ENCODE measurements around the gene CCDC85B. TPM values are rescaled to one million over a fixed set of nuclear protein-coding genes. Genes with fewer than 3 reads are reported as not detected.

Gene CCDC85B
- total and polyA plus RNA-seq, 2 of the 13 experiments (the other 11 are each of a cell fraction or from before 2014, with no cell fraction given), result 8.2 to 19.5 TPM

DNA sequence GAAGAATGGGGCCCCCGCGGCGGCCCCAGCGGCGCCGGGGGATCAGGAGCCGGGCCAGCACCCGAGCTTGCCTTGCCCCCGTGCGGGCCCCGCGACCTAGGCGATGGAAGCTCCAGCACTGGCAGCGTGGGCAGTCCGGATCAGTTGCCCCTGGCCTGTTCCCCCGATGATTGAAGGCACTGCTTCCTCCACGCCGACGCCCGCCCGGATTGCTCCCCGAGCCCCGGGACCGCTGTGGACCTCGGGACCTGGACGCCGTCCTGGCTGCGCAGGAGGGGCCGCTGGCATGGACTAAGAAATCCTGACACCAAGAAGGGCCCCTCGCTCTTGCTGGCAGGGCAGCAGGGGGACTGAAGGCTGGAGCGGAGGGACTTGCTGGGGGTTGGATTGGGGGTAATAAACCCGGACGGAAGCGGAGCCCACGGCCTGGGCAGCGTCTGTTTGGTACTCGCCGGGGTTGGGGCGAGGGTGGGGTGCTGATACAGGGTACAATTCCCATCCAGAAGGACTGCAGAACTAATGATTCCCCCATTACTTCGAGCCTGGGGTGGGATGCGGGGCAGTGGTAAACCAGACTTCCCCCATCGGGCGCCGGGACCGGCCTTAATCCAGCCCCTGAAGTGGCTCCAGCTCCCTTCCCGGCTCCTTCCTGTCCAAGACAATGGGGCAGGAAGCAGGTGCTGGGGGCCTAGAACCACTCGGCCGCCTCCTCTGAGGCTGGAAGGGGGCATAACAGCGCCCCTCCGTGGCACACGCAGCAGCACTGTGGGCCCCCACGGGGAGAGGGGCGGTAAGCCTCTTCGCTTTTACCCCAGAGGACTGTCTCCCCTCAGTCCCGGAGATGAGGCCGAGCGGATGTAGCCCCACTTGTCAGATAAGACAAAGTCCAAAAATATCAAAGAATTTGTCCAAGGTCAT lies 1.0 kb downstream of the CCDC85B start (continued):
- TF ChIP-seq NR2F6 (IDR thresholded peaks at IDR 0.05) (no peak), NR2F6 (CRISPR knock-in tag; IDR thresholded peaks at IDR 0.05) (0 out of 2 replicates have a peak, but pooled peaks have one; percentile 25), MAF1 (CRISPR knock-in tag; IDR thresholded peaks at IDR 0.05; ENCODE audit: borderline replicate concordance) (no peak), RAD21 (CRISPR knock-in tag; IDR thresholded peaks at IDR 0.05) (peak; percentile 24; the same call in 1 of the 2 replicates), KAT2B (IDR thresholded peaks at IDR 0.05; ENCODE audit: borderline replicate concordance, low read depth, low read length) (no peak), ZNF235 (CRISPR knock-in tag; IDR thresholded peaks at IDR 0.05; ENCODE audit: borderline replicate concordance) (no peak), ZNF781 (CRISPR knock-in tag; IDR thresholded peaks at IDR 0.05; ENCODE audit: borderline replicate concordance, not compliant biosample characterization) (peak; percentile 42), MXD1 (CRISPR knock-in tag; IDR thresholded peaks at IDR 0.05) (0 out of 2 replicates have a peak, but pooled peaks have one; percentile 0), ZNF333 (CRISPR knock-in tag; IDR thresholded peaks at IDR 0.05; ENCODE audit: borderline replicate concordance) (0 out of 2 replicates have a peak, but pooled peaks have one; percentile 9), ZNF703 (CRISPR knock-in tag; IDR thresholded peaks at IDR 0.05; ENCODE audit: borderline replicate concordance) (0 out of 2 replicates have a peak, but pooled peaks have one; percentile 17), ETV5 (CRISPR knock-in tag; IDR thresholded peaks at IDR 0.05; ENCODE audit: borderline replicate concordance) (peak; percentile 89), TMF1 (CRISPR knock-in tag; IDR thresholded peaks at IDR 0.05; ENCODE audit: low read depth) (no peak), SKI (IDR thresholded peaks at IDR 0.05; ENCODE audit: partially characterized antibody) (peak; percentile 36), ZNF609 (CRISPR knock-in tag; IDR thresholded peaks at IDR 0.05; ENCODE audit: borderline replicate concordance) (peak; percentile 64), MED13 (CRISPR knock-in tag; IDR thresholded peaks at IDR 0.05) (no peak), SNAPC2 (CRISPR knock-in tag; IDR thresholded peaks at IDR 0.05) (no peak), ZNF563 (CRISPR knock-in tag; IDR thresholded peaks at IDR 0.05) (no peak), NR1H2 (CRISPR knock-in tag; IDR thresholded peaks at IDR 0.05; ENCODE audit: borderline replicate concordance, low read depth) (no peak), CENPBD1 (CRISPR knock-in tag; IDR thresholded peaks at IDR 0.05; ENCODE audit: borderline replicate concordance, low read depth) (no peak)
- TF ChIP-seq, protein P1, sequence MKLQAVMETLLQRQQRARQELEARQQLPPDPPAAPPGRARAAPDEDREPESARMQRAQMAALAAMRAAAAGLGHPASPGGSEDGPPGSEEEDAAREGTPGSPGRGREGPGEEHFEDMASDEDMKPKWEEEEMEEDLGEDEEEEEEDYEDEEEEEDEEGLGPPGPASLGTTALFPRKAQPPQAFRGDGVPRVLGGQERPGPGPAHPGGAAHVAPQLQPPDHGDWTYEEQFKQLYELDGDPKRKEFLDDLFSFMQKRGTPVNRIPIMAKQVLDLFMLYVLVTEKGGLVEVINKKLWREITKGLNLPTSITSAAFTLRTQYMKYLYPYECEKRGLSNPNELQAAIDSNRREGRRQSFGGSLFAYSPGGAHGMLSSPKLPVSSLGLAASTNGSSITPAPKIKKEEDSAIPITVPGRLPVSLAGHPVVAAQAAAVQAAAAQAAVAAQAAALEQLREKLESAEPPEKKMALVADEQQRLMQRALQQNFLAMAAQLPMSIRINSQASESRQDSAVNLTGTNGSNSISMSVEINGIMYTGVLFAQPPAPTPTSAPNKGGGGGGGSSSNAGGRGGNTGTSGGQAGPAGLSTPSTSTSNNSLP (IDR thresholded peaks at IDR 0.05; ENCODE audit: low read depth, low read length), result peak; percentile 22; the same call in 1 of the 2 replicates
- TF ChIP-seq, protein P2, sequence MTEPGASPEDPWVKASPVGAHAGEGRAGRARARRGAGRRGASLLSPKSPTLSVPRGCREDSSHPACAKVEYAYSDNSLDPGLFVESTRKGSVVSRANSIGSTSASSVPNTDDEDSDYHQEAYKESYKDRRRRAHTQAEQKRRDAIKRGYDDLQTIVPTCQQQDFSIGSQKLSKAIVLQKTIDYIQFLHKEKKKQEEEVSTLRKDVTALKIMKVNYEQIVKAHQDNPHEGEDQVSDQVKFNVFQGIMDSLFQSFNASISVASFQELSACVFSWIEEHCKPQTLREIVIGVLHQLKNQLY (CRISPR knock-in tag; IDR thresholded peaks at IDR 0.05), result no peak

Data from HepG2 (cell line).